ENCODE measurements around the gene IL2RA. TPM values are rescaled to one million over a fixed set of nuclear protein-coding genes. Genes with fewer than 3 reads are reported as not detected.

The IL2RA gene
- total RNA-seq (10 to 100 TPM in 5 of 7 donors, 1 to 10 TPM in 2; 3.5 to 78.7 (median 22.8) TPM), polyA plus RNA-seq (1 to 10 TPM; 5.0 to 9.7 (median 5.6) TPM)
- long read RNA-seq, donor 1 = 0 reads
- long read RNA-seq, donor 2, partial matches to known transcripts = 0 of 1 reads
- long read RNA-seq, donor 2, other reads (novel, unspliced or antisense) = 0 of 1 reads

- Histone ChIP-seq H3K4me3 (peak within 1 kb of the TSS; percentile 19 to 70 (median 32)), H3K4me1 (peaks cover 15 to 87% (median 68%) of the 10 kb centered on the region in 6 donors), H3K27me3 (replicated peaks in 1 of 7) (no peaks in the 10 kb centered on the region), H3K27ac (peak within 1 kb of the TSS in 7 of 8 donors; percentile 0 to 82 (median 62)), H3K9me3 (no peaks in the 10 kb centered on the region), H3K36me3 (no peaks in the 10 kb centered on the region)
- 44 to 55% (median 48%) methylated on average over 15 to 18 of the region's 18 CpGs for WGBS, 5 donors
- intact Hi-C loops (cut with DNase I; ENCODE audit: low total_unique reads) = no loop called here
- TF ChIP-seq POLR2AphosphoS5 (IDR thresholded peaks at IDR 0.05) = peak; percentile 60 to 69 (median 68)
- no peak for TF ChIP-seq POLR2A (IDR thresholded peaks at IDR 0.05)
- peak; percentile 81 for DNase-seq
These were observed at the start of gene IL2RA for GRCh38 chr10:6062101-6062771. TSS of gene IL2RA (minus strand) at chr10:6062367. CDS start at chr10:6062151, 216 bp downstream.

GRCh38 chr10:6110136-6110535, 48.0 kb upstream of the IL2RA start:
- Histone ChIP-seq H3K27me3 (replicated peaks in 1 of 7) (no peaks in the 10 kb centered on the region), H3K27ac (no peak overlapping the region), H3K4me1 (peaks cover 0 to 27% (median 16%) of the 10 kb centered on the region in 6 donors), H3K4me3 (no peak overlapping the region), H3K36me3 (peaks cover 7 to 100% (median 94%) of the 10 kb centered on the region in 6 donors), H3K9me3 (no peaks in the 10 kb centered on the region)
- no peak for DNase-seq
- intact Hi-C loops (cut with DNase I; ENCODE audit: low total_unique reads) = no loop called here
- WGBS, 5 donors = 83 to 94% (median 89%) methylated on average over 5 of the region's 5 CpGs
- TF ChIP-seq POLR2A (IDR thresholded peaks at IDR 0.05) (no peak), POLR2AphosphoS5 (IDR thresholded peaks at IDR 0.05) (no peak)
- TF ChIP-seq, protein P1, sequence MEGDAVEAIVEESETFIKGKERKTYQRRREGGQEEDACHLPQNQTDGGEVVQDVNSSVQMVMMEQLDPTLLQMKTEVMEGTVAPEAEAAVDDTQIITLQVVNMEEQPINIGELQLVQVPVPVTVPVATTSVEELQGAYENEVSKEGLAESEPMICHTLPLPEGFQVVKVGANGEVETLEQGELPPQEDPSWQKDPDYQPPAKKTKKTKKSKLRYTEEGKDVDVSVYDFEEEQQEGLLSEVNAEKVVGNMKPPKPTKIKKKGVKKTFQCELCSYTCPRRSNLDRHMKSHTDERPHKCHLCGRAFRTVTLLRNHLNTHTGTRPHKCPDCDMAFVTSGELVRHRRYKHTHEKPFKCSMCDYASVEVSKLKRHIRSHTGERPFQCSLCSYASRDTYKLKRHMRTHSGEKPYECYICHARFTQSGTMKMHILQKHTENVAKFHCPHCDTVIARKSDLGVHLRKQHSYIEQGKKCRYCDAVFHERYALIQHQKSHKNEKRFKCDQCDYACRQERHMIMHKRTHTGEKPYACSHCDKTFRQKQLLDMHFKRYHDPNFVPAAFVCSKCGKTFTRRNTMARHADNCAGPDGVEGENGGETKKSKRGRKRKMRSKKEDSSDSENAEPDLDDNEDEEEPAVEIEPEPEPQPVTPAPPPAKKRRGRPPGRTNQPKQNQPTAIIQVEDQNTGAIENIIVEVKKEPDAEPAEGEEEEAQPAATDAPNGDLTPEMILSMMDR (IDR thresholded peaks at IDR 0.05 in 8 of 11, conservative IDR thresholded peaks at IDR 0.05 in 3 of 11) = no peak

DNA sequence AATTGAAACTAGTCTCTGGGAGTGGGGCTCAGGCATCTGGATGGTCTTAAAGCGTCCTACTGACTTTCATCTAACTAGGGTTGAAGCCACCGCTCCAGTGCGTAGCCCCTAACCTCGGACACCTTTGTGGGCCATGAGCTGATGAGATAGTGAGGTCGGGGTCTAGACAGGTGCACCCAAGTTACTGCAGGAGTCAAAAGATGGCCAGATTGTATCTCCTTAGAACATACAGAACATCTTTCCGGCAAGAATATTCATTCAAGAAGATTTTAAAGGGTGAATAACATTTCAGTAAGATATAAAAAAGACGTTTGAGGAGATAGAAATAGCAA, 47.2 kb upstream of the IL2RA start:
- Histone ChIP-seq H3K36me3 (peaks cover 7 to 100% (median 91%) of the 10 kb centered on the region in 6 donors), H3K9me3 (no peaks in the 10 kb centered on the region), H3K4me1 (peaks cover 1 to 28% (median 13%) of the 10 kb centered on the region in 6 donors), H3K27ac (peak overlapping the region in 3 of 8 donors; percentile 4 to 37 (median 16)), H3K27me3 (replicated peaks in 1 of 7) (no peaks in the 10 kb centered on the region), H3K4me3 (no peak overlapping the region)
- TF ChIP-seq POLR2AphosphoS5 (IDR thresholded peaks at IDR 0.05) = no peak
- intact Hi-C loops (cut with DNase I; ENCODE audit: low total_unique reads) = loop anchor here (5.0 to 10.0 kb wide), 3 partner anchors 43 to 293 kb away; partner anchors contain the start of gene PFKFB3
- DNase-seq = no peak
- WGBS, 5 donors = 80 to 88% (median 84%) methylated on average over 7 of the region's 7 CpGs

- 37 to 45% (median 43%) methylated on average over 12 of the region's 12 CpGs for WGBS, 5 donors
- H3K27ac ChIP-seq = peak overlapping the region in 3 of 8 donors; percentile 4 to 37 (median 16)
- H3K36me3 ChIP-seq = peaks cover 7 to 100% (median 87%) of the 10 kb centered on the region in 6 donors
These were observed 46.7 kb upstream of the IL2RA start for GRCh38 chr10:6108631-6109443.

More at GRCh38 chr10:6108631-6109443, 46.7 kb upstream of the IL2RA start:
- intact Hi-C loops (cut with DNase I; ENCODE audit: low total_unique reads) = loop anchor here (5.0 to 10.0 kb wide), 3 partner anchors 43 to 293 kb away; partner anchors contain the start of gene PFKFB3
- TF ChIP-seq POLR2AphosphoS5 (IDR thresholded peaks at IDR 0.05) = peak in 1 of 3 donors; percentile 37
- TF ChIP-seq, protein P1 (IDR thresholded peaks at IDR 0.05 in 8 of 11, conservative IDR thresholded peaks at IDR 0.05 in 3 of 11) = peak in 10 of 11 experiments; percentile 59 to 94 (median 81)
- no peak for TF ChIP-seq POLR2A (IDR thresholded peaks at IDR 0.05)
- Histone ChIP-seq H3K4me3 (no peak overlapping the region), H3K9me3 (no peaks in the 10 kb centered on the region), H3K27me3 (replicated peaks in 1 of 7) (no peaks in the 10 kb centered on the region), H3K4me1 (peaks cover 5 to 34% (median 15%) of the 10 kb centered on the region in 6 donors)
- no peak for DNase-seq

All from spleen (tissue), 13 donors.